Body of pancreas (tissue), 4 donors: Measurements from ENCODE around the gene MSI2. TPM values are rescaled to one million over a fixed set of nuclear protein-coding genes. Genes with fewer than 3 reads are reported as not detected.

Experiments
- ATAC-seq: fragments of 150-250 bp; one replicate; pipeline ENCODE4 v1.9.1; 2016
- DNase-seq, 4 donors: peaks; one replicate each; pipeline ENCODE4 v3.0.0-alpha.2; 2019
- H3K27ac ChIP-seq, 4 donors: fragments of 200-600 bp; sonication (generic); 1 replicate in 3 of 4; 2 replicates in 1 of 4; pipeline versions ENCODE4 v1.5.1 to v1.6.1; 2016 to 2019; ENCODE audit warnings: mild to moderate bottlenecking in 1 of 4, mixed read lengths in 1 of 4, moderate library complexity in 1 of 4
- H3K27me3 ChIP-seq, 2 donors: fragments of 200-600 bp; sonication (generic); one replicate each; pipeline ENCODE4 v1.6.0; 2016; ENCODE audit warnings: mild to moderate bottlenecking in 1 of 2
- H3K36me3 ChIP-seq, 2 donors: fragments of 200-600 bp; sonication (generic); replicated peaks in 1 of 2; 2 replicates each; pipeline ENCODE4 v1.5.1; 2016; ENCODE audit warnings: low read depth in 2 of 2; ENCODE audit not compliant: insufficient read depth in 1 of 2
- H3K4me1 ChIP-seq: fragments of 200-600 bp; sonication (generic); one replicate; pipeline ENCODE4 v1.6.0; 2016
- H3K4me3 ChIP-seq, 2 donors: fragments of 200-600 bp; sonication (generic); 1 replicate in 1 of 2; 2 replicates in 1 of 2; pipeline ENCODE4 v1.5.1; 2016 to 2019
- H3K9me3 ChIP-seq, 3 donors: fragments of 200-600 bp; sonication (generic); 1 replicate in 2 of 3; 2 replicates in 1 of 3; pipeline ENCODE4 v1.5.1; 2016
- POLR2A ChIP-seq, 3 donors: fragments of 450-650 bp; IDR thresholded peaks; one replicate each; pipeline ENCODE4 v1.6.1; 2016; ENCODE audit warnings: antibody characterized with exemption in 3 of 3, mild to moderate bottlenecking in 2 of 3
- WGBS, 2 donors: methylation state at CpG; one replicate each; pipeline ENCODE4 v1.1.5; 2017; 5-methylcytosine and 5-hydroxymethylcytosine counted together
- intact Hi-C: fragments of 100-400 bp; cut with DNase I; formaldehyde crosslinking; loops from one replicate; pipeline ENCODE4 v1.15.1; 2023
- total RNA-seq, 2 donors: library from RNA; depleted of rRNA; stranded (reverse); fragments of >200 nt; gene quantifications; one replicate each; pipeline ENCODE4 v1.1.0, GENCODE V29; 2016
- TF ChIP-seq, protein P1 (sequence below), 7 experiments: fragments of 450-650 bp in 4 of 7; fragments of 200-600 bp in 3 of 7; sonication (generic) in 3 of 7; IDR thresholded peaks; one replicate each; pipeline ENCODE4 v1.5.1; 2016 to 2019; ENCODE audit warnings: antibody characterized with exemption in 7 of 7

MSI2 gene
- total RNA-seq, 2 donors from 2014 or later, result 21.1 to 28.5 TPM

DNA sequence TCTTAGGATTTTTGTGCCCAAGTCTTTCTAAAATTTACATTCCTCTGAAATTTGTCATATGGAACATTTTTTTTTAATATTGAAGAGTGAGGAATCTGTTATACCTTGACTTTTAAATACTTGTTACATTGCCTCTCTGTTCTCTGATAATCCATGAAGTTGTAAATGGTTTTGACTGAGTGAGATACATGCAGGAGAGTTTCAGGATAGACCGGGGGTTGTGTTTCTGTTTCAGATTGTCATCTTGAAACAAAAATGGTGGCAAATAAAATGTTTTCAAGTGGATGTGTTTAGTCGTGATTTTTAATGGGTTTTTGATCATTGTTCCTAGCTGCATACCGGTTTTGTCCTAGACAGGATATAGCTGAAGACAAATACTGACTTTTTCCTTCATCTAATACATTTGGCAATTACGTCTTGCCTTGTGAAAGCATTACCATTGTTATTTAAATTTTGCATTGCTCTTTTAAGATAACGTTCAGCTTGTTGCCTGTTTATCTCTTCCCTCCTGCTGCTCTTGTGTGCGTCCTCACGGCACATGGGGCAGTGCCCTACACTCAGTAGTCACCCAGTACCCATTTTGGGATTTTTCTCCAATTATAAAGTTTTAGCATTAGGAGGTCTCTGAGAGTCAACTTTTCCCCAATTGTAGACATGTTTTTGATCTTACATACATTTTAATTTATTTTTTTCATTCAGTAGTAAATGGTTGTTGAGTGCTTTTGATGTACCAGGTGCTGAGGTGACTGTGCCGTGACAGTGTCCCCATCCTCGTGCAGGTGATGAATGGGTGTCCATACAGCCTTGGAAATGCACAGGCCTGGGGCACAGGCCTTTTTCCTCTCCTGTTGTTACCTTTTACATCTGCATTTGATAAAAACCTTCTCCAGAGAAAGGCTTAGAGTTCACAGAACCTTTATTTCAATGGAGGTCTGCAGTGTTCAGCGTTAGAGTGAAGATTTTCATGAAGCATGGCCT lies 169.9 kb downstream of the MSI2 start:
- H3K9me3 ChIP-seq, result no peaks in the 10 kb centered on the region
- no peak overlapping the region for H3K27ac ChIP-seq
- ATAC-seq, result no peak
- no peak overlapping the region for H3K4me3 ChIP-seq
- H3K27me3 ChIP-seq, result no peaks in the 10 kb centered on the region
- no peaks in the 10 kb centered on the region for H3K4me1 ChIP-seq
- intact Hi-C loops, result no loop called here
- 82 to 87% methylated on average over 10 of the region's 10 CpGs for WGBS, 2 donors
- TF ChIP-seq, protein P1, sequence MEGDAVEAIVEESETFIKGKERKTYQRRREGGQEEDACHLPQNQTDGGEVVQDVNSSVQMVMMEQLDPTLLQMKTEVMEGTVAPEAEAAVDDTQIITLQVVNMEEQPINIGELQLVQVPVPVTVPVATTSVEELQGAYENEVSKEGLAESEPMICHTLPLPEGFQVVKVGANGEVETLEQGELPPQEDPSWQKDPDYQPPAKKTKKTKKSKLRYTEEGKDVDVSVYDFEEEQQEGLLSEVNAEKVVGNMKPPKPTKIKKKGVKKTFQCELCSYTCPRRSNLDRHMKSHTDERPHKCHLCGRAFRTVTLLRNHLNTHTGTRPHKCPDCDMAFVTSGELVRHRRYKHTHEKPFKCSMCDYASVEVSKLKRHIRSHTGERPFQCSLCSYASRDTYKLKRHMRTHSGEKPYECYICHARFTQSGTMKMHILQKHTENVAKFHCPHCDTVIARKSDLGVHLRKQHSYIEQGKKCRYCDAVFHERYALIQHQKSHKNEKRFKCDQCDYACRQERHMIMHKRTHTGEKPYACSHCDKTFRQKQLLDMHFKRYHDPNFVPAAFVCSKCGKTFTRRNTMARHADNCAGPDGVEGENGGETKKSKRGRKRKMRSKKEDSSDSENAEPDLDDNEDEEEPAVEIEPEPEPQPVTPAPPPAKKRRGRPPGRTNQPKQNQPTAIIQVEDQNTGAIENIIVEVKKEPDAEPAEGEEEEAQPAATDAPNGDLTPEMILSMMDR (IDR thresholded peaks at IDR 0.05), result no peak
- TF ChIP-seq POLR2A (IDR thresholded peaks at IDR 0.05), result no peak
- no peak for DNase-seq
- H3K36me3 ChIP-seq, result no peaks in the 10 kb centered on the region

DNA sequence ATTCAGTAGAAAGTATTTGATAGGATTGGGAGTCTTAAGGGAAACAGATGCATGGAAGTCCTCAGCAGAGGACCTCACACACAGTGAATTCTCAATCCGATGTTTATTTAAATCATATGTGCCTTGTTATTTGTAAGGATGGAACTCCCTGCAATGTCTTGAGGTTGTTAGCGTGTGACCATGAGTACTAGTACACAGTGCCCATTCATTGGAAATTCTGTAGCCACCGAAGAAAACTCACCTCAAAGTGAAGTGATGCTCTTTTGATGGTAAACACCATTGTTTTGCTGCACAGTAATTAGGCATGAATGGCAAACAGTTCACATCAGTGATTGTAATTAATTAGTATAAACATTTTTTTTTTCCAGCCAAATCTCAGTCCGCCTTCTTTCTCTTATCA lies 173.6 kb downstream of the MSI2 start:
- WGBS, 2 donors, result 82 to 93% methylated on average over 4 of the region's 4 CpGs
- TF ChIP-seq, protein P1 (IDR thresholded peaks at IDR 0.05), result no peak
- no peak for TF ChIP-seq POLR2A (IDR thresholded peaks at IDR 0.05)
- intact Hi-C loops, result no loop called here
- H3K27me3 ChIP-seq, result no peaks in the 10 kb centered on the region
- no peaks in the 10 kb centered on the region for H3K4me1 ChIP-seq
- DNase-seq, result no peak
- no peaks in the 10 kb centered on the region for H3K9me3 ChIP-seq
- H3K36me3 ChIP-seq, result no peaks in the 10 kb centered on the region
- no peak for ATAC-seq
- no peak overlapping the region for H3K4me3 ChIP-seq
- H3K27ac ChIP-seq, result no peak overlapping the region

DNA sequence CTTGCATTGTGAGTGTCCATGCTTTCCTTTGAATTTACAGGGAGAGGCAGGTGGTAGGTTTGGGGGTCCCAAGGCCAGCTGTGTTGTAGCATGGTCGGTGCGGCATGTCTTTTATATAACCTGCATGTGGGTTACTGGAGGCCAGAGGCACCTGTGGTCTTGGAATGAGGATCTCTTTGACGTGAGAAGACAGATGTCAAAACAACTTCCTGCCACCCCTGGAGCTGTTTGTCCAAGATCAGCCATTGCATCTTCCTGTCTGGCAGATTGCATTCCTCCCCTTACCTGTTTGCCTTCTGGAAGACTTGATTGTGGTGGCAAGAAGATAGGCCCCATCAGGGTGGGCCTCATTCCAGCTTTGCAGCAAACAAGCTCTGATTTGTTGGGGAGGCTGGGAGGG lies 175.1 kb downstream of the MSI2 start:
- H3K4me3 ChIP-seq, result no peak overlapping the region
- no peaks in the 10 kb centered on the region for H3K4me1 ChIP-seq
- intact Hi-C loops, result no loop called here
- no peak for TF ChIP-seq POLR2A (IDR thresholded peaks at IDR 0.05)
- TF ChIP-seq, protein P1 (IDR thresholded peaks at IDR 0.05), result no peak
- DNase-seq (no peak), ATAC-seq (no peak)
- no peaks in the 10 kb centered on the region for H3K36me3 ChIP-seq
- WGBS, 2 donors, result 87 to 90% methylated on average over 3 of the region's 3 CpGs
- no peaks in the 10 kb centered on the region for H3K27me3 ChIP-seq
- H3K27ac ChIP-seq, result no peak overlapping the region
- no peaks in the 10 kb centered on the region for H3K9me3 ChIP-seq

DNA sequence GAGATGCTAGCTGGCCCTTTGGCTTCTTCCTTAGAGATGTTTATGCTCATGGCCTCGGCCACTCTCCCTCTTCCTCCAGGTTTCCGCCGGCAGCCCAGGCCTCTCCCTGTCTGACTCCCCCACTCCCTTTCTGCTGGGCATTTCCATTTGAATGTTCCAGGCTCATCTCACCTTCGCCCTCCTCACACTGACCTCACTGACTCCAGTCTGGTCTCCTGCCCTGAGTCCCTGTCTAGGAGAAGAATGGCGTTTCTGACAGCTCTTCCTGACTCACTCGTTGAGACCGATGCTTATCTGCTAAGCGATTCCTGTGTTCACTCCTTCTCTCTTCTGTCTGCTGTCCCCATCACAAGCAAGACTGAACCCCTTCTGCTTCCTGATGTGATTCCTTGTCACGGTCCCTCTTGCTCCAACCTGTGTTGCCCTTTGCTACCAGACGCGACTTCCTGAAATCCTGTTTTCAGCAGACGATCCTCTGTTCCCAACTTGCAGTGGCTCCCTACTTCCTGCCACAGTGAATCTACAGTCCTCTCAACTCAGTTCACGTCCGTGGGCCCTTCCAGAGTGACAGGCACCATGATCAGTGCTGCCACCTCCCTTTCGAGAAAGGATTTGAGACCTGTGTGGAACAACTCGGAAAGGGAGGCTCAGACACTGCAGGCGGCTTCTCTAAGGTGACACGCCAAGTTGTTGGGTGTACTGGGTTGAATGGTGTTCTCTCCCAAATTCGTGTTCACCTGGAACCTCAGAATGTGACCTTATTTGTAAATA lies 176.4 kb downstream of the MSI2 start:
- 77 to 90% methylated on average over 19 of the region's 19 CpGs for WGBS, 2 donors
- Histone ChIP-seq H3K27me3 (no peaks in the 10 kb centered on the region), H3K4me3 (no peak overlapping the region), H3K36me3 (no peaks in the 10 kb centered on the region), H3K27ac (no peak overlapping the region), H3K9me3 (no peaks in the 10 kb centered on the region), H3K4me1 (no peaks in the 10 kb centered on the region)
- intact Hi-C loops, result no loop called here
- no peak for DNase-seq
- no peak for TF ChIP-seq POLR2A (IDR thresholded peaks at IDR 0.05)
- TF ChIP-seq, protein P1 (IDR thresholded peaks at IDR 0.05), result no peak
- no peak for ATAC-seq
